TTC549 (cell line): ENCODE data around the gene PCYT2.
"Not testable (repeated sequence)": the region's sequence is repeated elsewhere in the genome, so short reads cannot be mapped to it uniquely, and the experiment has no call there.

ENCODE experiments used
- FAIRE-seq: peaks from 2 replicates; lab custom pipeline; 2012; peaks lifted over from hg19 to GRCh38; lab: Jason Lieb, UNC

Gene PCYT2

GRCh38 chr17:81927152-81927652 lies 16.0 kb upstream of the PCYT2 start:
- FAIRE-seq: no peak

- no peak for FAIRE-seq
Measured at GRCh38 chr17:81926451-81927151, 15.4 kb upstream of the PCYT2 start.

- FAIRE-seq: no peak
Measured at GRCh38 chr17:81925860-81926450, 14.8 kb upstream of the PCYT2 start.

- FAIRE-seq: no peak
Measured at GRCh38 chr17:81924557-81925532, 13.6 kb upstream of the PCYT2 start.

GRCh38 chr17:81923302-81924260 lies 12.4 kb upstream of the PCYT2 start:
- no peak for FAIRE-seq

- FAIRE-seq: no peak
Measured at GRCh38 chr17:81922566-81923301, 11.5 kb upstream of the PCYT2 start.

GRCh38 chr17:81921996-81922565 lies 10.9 kb upstream of the PCYT2 start:
- FAIRE-seq: no peak

GRCh38 chr17:81921537-81921862 lies 10.3 kb upstream of the PCYT2 start:
- peak; percentile 55 for FAIRE-seq

- FAIRE-seq: no peak
Measured at GRCh38 chr17:81920612-81921536, 9.7 kb upstream of the PCYT2 start.

GRCh38 chr17:81918832-81919545 lies 7.8 kb upstream of the PCYT2 start:
- no peak for FAIRE-seq

GRCh38 chr17:81918333-81918669 lies 7.1 kb upstream of the PCYT2 start:
- not testable (repeated sequence) for FAIRE-seq

GRCh38 chr17:81917565-81918332 lies 6.5 kb upstream of the PCYT2 start, which contains the start of gene SIRT7:
Gene SIRT7, minus strand, starts transcription at chr17:81918176. Its CDS starts 45 bp downstream, at chr17:81918131.
- no peak for FAIRE-seq

GRCh38 chr17:81916234-81917001 lies 5.2 kb upstream of the PCYT2 start:
- FAIRE-seq: no peak

- no peak for FAIRE-seq
Measured at GRCh38 chr17:81915331-81915730, 4.1 kb upstream of the PCYT2 start.

GRCh38 chr17:81914103-81914850 lies 3.1 kb upstream of the PCYT2 start:
- FAIRE-seq: no peak

GRCh38 chr17:81913394-81914102 lies 2.3 kb upstream of the PCYT2 start:
- no peak for FAIRE-seq
